GM10266 (cell line): ENCODE results near the gene MEX3C.

Experiments
- DNase-seq: peaks from one replicate; pipeline ENCODE4 v3.0.0; 2012; ENCODE audit errors: extremely low spot score
- CTCF ChIP-seq: IDR thresholded peaks from 2 replicates; pipeline ENCODE4 v1.5.1; 2012; ENCODE audit warnings: mild to moderate bottlenecking, low read depth; ENCODE audit not compliant: control insufficient read depth, insufficient read depth; ENCODE audit errors: missing control alignments

The MEX3C gene

DNA sequence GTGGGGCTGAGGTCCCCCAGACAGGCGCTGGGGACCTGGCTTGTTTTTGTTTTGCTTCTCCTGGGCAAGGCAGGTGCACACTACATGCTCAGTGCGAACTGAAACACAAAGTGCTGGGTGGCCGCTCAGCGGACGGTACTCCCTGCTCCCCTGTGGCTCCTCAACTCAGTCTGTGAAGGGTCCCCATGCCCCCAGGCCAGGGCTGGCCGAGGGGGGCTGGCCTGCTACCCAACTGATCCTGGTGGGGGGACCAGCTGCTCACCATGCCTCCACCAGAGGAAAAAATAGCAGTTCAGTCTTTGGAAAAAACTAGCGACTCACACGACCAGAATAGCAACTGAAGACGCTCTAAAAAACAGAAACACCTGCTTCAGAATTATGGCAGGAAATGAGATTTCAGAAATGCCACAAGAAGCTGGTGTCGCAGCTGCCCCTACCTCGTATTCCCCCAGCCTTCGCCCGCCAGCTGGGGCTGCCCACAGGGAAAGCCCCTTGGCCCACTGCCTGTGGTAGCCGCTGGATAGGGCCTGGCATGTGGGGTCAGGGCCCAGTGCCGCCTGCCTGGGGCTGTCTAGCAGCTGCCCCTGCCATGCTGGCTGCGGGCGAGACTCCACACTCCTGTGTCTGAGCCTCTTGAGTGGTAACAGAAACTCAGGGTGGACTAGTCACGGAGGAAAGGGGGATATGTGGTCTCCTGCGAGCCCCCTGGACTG lies 43.7 kb downstream of the MEX3C start:
- no peak for TF ChIP-seq CTCF
- DNase-seq, result peak; percentile 47

DNA sequence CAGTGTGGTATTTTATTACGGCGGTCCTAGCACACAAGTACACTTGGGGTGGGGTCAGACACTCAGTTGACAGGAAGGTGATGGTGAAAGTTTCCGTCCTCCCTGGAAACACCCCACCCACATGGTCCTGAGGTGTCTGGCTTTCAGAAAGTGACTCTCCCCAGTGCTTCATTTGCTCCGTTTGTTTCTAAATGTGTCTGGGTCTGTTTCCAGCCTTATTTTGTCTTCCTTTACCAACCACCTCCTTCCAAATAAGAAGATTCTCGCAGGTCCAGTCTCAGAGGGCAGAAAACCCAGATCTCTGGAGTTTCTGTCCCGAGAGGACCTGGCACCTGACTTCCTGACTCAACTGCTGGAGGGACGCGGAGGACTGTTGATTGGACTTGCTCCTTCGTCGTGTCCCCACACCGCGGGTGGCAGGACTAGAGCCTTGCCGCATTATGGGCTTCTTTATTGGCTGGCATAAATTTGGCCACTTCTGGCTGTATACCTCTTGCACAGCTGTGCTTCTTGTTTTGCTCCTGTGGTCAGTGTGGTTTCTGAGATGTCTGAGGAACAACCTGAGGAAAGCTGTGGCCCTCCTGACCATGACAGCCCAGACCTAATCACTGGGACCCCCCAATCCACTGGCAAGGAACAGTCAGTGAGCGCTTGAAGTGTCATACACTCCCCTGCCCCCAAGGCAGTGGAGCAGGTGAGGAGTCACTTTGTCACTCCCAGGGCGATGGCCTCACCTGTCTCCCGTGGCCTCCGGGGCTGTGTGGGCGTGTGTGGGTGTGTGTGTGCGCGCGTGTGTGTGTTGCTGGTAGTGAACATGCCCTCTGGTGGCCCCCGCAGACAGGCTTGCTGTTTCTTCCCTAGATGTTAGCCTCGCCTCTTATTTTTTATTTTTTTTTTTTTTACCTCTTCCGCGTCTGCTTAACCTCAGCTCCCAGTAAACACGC lies 45.6 kb downstream of the MEX3C start:
- TF ChIP-seq CTCF, result peak; percentile 28
- DNase-seq, result peak; percentile 51

GRCh38 chr18:51151185-51151567 lies 46.3 kb downstream of the MEX3C start:
- no peak for TF ChIP-seq CTCF
- no peak for DNase-seq

DNA sequence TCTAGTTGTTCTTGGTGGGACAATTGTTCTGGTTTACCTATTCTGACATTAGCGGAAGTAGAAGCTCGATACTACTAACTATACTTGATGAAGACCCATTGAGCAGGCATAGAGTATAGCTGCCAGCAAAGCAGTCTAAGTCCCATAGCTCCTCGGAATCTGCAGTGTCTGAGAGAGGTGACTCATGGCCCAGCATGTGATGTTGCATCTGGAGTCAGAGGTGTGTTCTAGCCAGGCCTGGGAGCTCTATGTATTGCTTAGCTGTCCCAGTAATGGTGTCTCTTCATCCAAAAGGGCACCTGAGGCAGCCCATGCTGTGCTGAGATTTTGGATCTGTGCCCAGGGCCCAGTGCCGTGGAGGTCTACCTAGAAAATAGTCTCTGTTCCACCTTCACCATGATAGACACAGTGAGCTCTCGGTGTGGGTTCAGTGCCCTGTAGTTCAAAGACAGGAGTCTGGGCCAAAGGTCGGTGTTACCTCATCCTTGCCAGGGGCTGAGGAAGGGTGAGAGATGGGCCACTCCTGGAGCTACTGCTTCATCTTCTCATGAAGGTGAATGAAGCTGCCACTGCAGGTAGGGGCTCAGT lies 47.3 kb downstream of the MEX3C start:
- no peak for DNase-seq
- no peak for TF ChIP-seq CTCF

DNA sequence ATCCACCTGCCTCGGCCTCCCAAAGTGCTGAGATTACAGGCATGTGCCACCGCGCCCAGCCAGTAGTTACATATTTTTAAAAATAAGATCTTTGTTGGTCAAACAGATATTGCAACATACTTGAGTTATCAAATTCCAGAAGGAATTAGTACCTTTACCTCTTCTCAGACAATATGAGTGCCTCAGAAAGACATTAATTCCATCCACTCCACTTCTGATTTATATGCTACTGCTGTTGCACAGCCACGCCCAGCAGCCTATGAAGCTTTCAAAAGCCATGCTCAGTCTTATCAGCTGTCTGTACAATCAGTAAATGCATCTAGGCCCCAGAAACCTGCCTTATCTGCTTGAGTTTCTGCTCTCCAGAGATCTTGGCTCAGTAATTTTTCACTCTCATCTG lies 47.8 kb downstream of the MEX3C start:
- TF ChIP-seq CTCF, result no peak

DNA sequence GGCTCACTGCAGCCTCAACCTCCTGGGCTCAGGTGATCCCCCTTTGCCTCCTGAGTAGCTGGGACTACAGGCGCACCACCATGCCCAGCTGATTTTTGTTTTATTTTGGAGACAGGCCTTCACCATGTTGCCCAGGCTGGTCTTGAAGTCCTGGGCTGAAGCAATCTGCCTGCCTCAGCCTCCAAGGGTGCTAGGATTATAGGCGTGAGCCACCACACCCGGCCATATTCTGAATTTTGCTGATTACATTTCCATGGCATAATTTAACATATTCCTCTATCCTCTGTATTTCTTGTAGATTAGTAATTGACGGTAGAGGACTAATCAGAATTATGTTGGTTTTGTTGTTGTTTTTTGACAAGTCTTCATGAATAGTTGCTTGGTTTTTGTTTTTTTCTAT lies 50.6 kb downstream of the MEX3C start:
- no peak for TF ChIP-seq CTCF
- DNase-seq, result no peak

More for the DNA sequence above, 47.8 kb downstream of the MEX3C start:
- no peak for DNase-seq
